SK-N-SH (cell line): ENCODE data around the gene SDCCAG8. TPM values are rescaled to one million over a fixed set of nuclear protein-coding genes. Genes with fewer than 3 reads are reported as not detected.

Source experiments
- CTCF ChIA-PET: fragments of 300-600, 350-600 bp; formaldehyde crosslinking; extraction: SDS; loops from one replicate; lab custom pipeline; 2021; lab: Yijun Ruan, JAX
- POLR2A ChIA-PET: fragments of 350-600 bp; sonication (Branson Sonifier 250); formaldehyde crosslinking; extraction: SDS; loops from one replicate; lab custom pipeline; 2020; ENCODE audit warnings: antibody characterized with exemption, inconsistent platforms; lab: Yijun Ruan, JAX
- DNase-seq: peaks from one replicate; pipeline ENCODE4 v3.0.0; 2012
- H2AFZ ChIP-seq: fragments of 200-600 bp; sonication (generic); 2 replicates; pipeline ENCODE4 v1.8.1; 2016; ENCODE audit warnings: antibody characterized with exemption, mild to moderate bottlenecking, low read depth
- H3F3A ChIP-seq: fragments of 200-600 bp; sonication (generic); replicated peaks from 2 replicates; pipeline ENCODE3; 2016; ENCODE audit warnings: antibody characterized with exemption, mild to moderate bottlenecking; ENCODE audit not compliant: insufficient read depth
- H3K27ac ChIP-seq, 2 experiments: fragments of 200-500 bp in 1 of 2; fragments of 200-600 bp in 1 of 2; sonication (Bioruptor generic) in 1 of 2; sonication (generic), shearing (Covaris generic) in 1 of 2; 2 replicates each; pipeline versions ENCODE4 v1.5.1 to v1.6.1; 2014 to 2016; ENCODE audit warnings: low read depth in 2 of 2, inconsistent platforms in 1 of 2, low read length in 1 of 2, mild to moderate bottlenecking in 1 of 2, mixed read lengths in 1 of 2
- H3K27me3 ChIP-seq: fragments of 200-600 bp; sonication (generic), shearing (Covaris generic); 2 replicates; pipeline ENCODE4 v1.6.1; 2016; ENCODE audit warnings: mixed run types; ENCODE audit not compliant: insufficient read depth
- H3K36me3 ChIP-seq, 2 experiments: fragments of 200-500 bp in 1 of 2; fragments of 200-600 bp in 1 of 2; sonication (Bioruptor generic) in 1 of 2; sonication (generic) in 1 of 2; replicated peaks in 1 of 2; 2 replicates each; pipeline versions ENCODE3 to v1.5.1; 2014 to 2016; ENCODE audit warnings: low read length in 1 of 2, mild to moderate bottlenecking in 1 of 2; ENCODE audit not compliant: insufficient read depth in 2 of 2, control insufficient read depth in 1 of 2
- H3K4me1 ChIP-seq, 2 experiments: fragments of 200-500 bp in 1 of 2; fragments of 200-600 bp in 1 of 2; sonication (Bioruptor generic) in 1 of 2; sonication (generic), shearing (Covaris generic) in 1 of 2; 2 replicates each; pipeline versions ENCODE4 v1.5.1 to v1.6.1; 2014 to 2016; ENCODE audit warnings: low read depth in 1 of 2, low read length in 1 of 2, mixed run types in 1 of 2; ENCODE audit not compliant: insufficient read depth in 2 of 2, control insufficient read depth in 1 of 2
- H3K4me2 ChIP-seq: fragments of 200-600 bp; sonication (generic), shearing (Covaris generic); 2 replicates; pipeline ENCODE4 v1.6.1; 2017; ENCODE audit warnings: mixed run types
- H3K4me3 ChIP-seq, 2 experiments: fragments of 200-500 bp in 1 of 2; fragments of 200-600 bp in 1 of 2; sonication (Bioruptor generic) in 1 of 2; sonication (generic), shearing (Covaris generic) in 1 of 2; 2 replicates each; pipeline versions ENCODE4 v1.5.1 to v1.8.1; 2014 to 2016; ENCODE audit warnings: low read depth in 2 of 2, inconsistent platforms in 1 of 2, low read length in 1 of 2, mild to moderate bottlenecking in 1 of 2, mixed read lengths in 1 of 2, moderate library complexity in 1 of 2
- H3K79me2 ChIP-seq: fragments of 200-600 bp; sonication (generic); 2 replicates; pipeline ENCODE4 v1.8.1; 2017; ENCODE audit warnings: mild to moderate bottlenecking; ENCODE audit not compliant: insufficient read depth
- H3K9ac ChIP-seq: fragments of 200-600 bp; sonication (generic); 2 replicates; pipeline ENCODE4 v1.6.1; 2017; ENCODE audit warnings: mixed run types
- H3K9me2 ChIP-seq: fragments of 200-600 bp; sonication (generic); 2 replicates; pipeline ENCODE4 v1.6.1; 2017; ENCODE audit warnings: mixed run types
- H3K9me3 ChIP-seq: fragments of 200-600 bp; sonication (generic); 2 replicates; pipeline ENCODE4 v1.6.1; 2017; ENCODE audit warnings: mixed run types, mild to moderate bottlenecking, moderate library complexity
- H4K20me1 ChIP-seq: fragments of 200-600 bp; sonication (generic); 2 replicates; pipeline ENCODE4 v1.6.1; 2017; ENCODE audit warnings: mild to moderate bottlenecking, mixed run types; ENCODE audit not compliant: insufficient read depth
- CHD2 ChIP-seq: fragments of 150-350 bp; IDR thresholded peaks from 2 replicates; pipeline ENCODE4 v1.6.1; 2018; ENCODE audit warnings: low read length; ENCODE audit not compliant: partially characterized antibody
- ELF1 ChIP-seq: IDR thresholded peaks from 2 replicates; pipeline ENCODE4 v1.4.0; 2012
- EP300 ChIP-seq, 2 experiments: IDR thresholded peaks; 2 replicates each; pipeline versions ENCODE4 v1.4.0 to v1.6.1; 2012; ENCODE audit warnings: borderline replicate concordance in 1 of 2, low read depth in 1 of 2, low read length in 1 of 2
- EZH2phosphoT487 ChIP-seq: fragments of 200-600 bp; sonication (generic); IDR thresholded peaks from 2 replicates; pipeline ENCODE4 v1.6.1; 2017; ENCODE audit warnings: low read depth, mixed run types, mild to moderate bottlenecking, antibody characterized with exemption, moderate library complexity, borderline replicate concordance
- FOXJ3 ChIP-seq: sonication (generic); formaldehyde crosslinking; IDR thresholded peaks from 2 replicates; pipeline ENCODE4 v1.5.1; 2020; ENCODE audit warnings: mild to moderate bottlenecking, missing genetic modification reagents
- FOXM1 ChIP-seq: IDR thresholded peaks from 2 replicates; pipeline ENCODE4 v1.4.0; 2012; ENCODE audit warnings: low read depth, mild to moderate bottlenecking
- GATA2 ChIP-seq: sonication (generic); formaldehyde crosslinking; IDR thresholded peaks from 2 replicates; pipeline ENCODE4 v1.5.0; 2020; ENCODE audit warnings: mild to moderate bottlenecking, missing genetic modification reagents
- JUND ChIP-seq: IDR thresholded peaks from 2 replicates; pipeline ENCODE4 v1.4.0; 2012
- MEF2A ChIP-seq: IDR thresholded peaks from 2 replicates; pipeline ENCODE4 v1.4.0; 2012; ENCODE audit warnings: low read depth, borderline replicate concordance
- MXI1 ChIP-seq: IDR thresholded peaks from 2 replicates; pipeline ENCODE4 v1.6.1; 2012; ENCODE audit warnings: mild to moderate bottlenecking, low read depth, low read length, improper control_type of control experiment
- NFIC ChIP-seq: IDR thresholded peaks from 2 replicates; pipeline ENCODE4 v1.4.0; 2012; ENCODE audit warnings: borderline replicate concordance
- NRF1 ChIP-seq: IDR thresholded peaks from 2 replicates; pipeline ENCODE4 v1.6.1; 2012; ENCODE audit warnings: low read depth, mild to moderate bottlenecking, low read length
- POLR2AphosphoS5 ChIP-seq: IDR thresholded peaks from 2 replicates; pipeline ENCODE4 v1.6.1; 2012; ENCODE audit warnings: low read depth, low read length
- RAD21 ChIP-seq: IDR thresholded peaks from 2 replicates; pipeline ENCODE4 v1.6.1; 2012; ENCODE audit warnings: mild to moderate bottlenecking, low read length
- RCOR1 ChIP-seq: fragments of 150-350 bp; IDR thresholded peaks from 2 replicates; pipeline ENCODE4 v1.6.1; 2017; ENCODE audit warnings: antibody characterized with exemption, low read length
- RFX5 ChIP-seq: IDR thresholded peaks from 2 replicates; pipeline ENCODE4 v1.6.1; 2012; ENCODE audit warnings: mild to moderate bottlenecking, improper control_type of control experiment, low read length
- RXRA ChIP-seq: IDR thresholded peaks from 2 replicates; pipeline ENCODE4 v1.4.0; 2012; ENCODE audit warnings: low read depth, mild to moderate bottlenecking, borderline replicate concordance
- SIN3A ChIP-seq: IDR thresholded peaks from 2 replicates; pipeline ENCODE4 v1.6.1; 2012; ENCODE audit warnings: low read depth, mild to moderate bottlenecking, low read length, moderate library complexity, borderline replicate concordance
- TCF12 ChIP-seq: IDR thresholded peaks from 2 replicates; pipeline ENCODE4 v1.4.0; 2012
- YY1 ChIP-seq: IDR thresholded peaks from 2 replicates; pipeline ENCODE4 v1.4.0; 2012; ENCODE audit warnings: low read depth, mild to moderate bottlenecking
- WGBS: methylation state at CpG from one replicate; pipeline ENCODE4 v1.1.6; 2017; ENCODE audit warnings: low lambda C conversion rate; 5-methylcytosine and 5-hydroxymethylcytosine counted together
- polyA plus RNA-seq, 3 experiments: library from polyadenylated mRNA; depleted of rRNA; stranded (reverse); fragments of >200 nt; gene quantifications; 2 replicates each; pipeline ENCODE4 v1.2.3, GENCODE V29; 2012
- TF ChIP-seq, protein P1 (sequence below): fragments of 150-350 bp; IDR thresholded peaks from 2 replicates; pipeline ENCODE4 v1.6.1; 2016; ENCODE audit warnings: mild to moderate bottlenecking, low read depth, low read length
- TF ChIP-seq, protein P2 (sequence below): fragments of 150-350 bp; IDR thresholded peaks from 2 replicates; pipeline ENCODE4 v1.6.1; 2017; ENCODE audit warnings: antibody characterized with exemption, low read length, low read depth, borderline replicate concordance
- TF ChIP-seq, protein P3 (sequence below): IDR thresholded peaks from 2 replicates; pipeline ENCODE4 v1.6.1; 2012; ENCODE audit warnings: mild to moderate bottlenecking, low read depth, low read length, moderate library complexity
- TF ChIP-seq, protein P4 (sequence below): IDR thresholded peaks from 2 replicates; pipeline ENCODE4 v1.4.0; 2012; ENCODE audit warnings: low read depth
- TF ChIP-seq, protein P5 (sequence below): IDR thresholded peaks from 2 replicates; pipeline ENCODE4; 2012
- TF ChIP-seq, protein P6 (sequence below): fragments of 200-600 bp; sonication (generic); IDR thresholded peaks from 2 replicates; pipeline ENCODE4 v1.6.1; 2017; ENCODE audit warnings: antibody characterized with exemption, mild to moderate bottlenecking, moderate library complexity

The SDCCAG8 gene
- polyA plus RNA-seq, 1 of the 3 experiments (the other 2 are of a cell fraction) = 22.7 TPM

DNA sequence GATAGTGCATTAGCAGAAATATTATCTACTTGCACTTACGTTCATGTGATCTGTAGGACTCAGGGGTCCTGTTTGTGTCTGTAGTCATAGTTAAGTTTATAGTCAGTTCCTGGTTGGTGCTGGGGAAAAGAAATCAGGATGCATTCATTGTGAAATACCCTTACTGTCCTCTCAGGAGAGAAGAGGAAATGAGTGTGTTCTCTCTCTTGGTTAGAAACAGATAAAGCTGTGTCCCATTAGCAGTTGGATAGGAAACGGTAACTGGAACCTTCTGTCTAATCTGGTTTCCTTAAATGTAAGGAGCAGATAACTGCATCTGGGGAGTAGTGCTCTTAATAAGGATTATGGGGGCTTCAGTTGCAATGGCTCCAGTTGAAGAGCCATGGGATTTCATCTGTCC is 8.9 kb downstream of the SDCCAG8 start:
- ChIA-PET CTCF (interaction anchor here (1.2 kb wide), 1 partner anchor 9 kb away, joined by 3 read pairs; the partner anchor contains the start of genes CEP170 and SDCCAG8), POLR2A (no interaction called here)
- no peaks in the 10 kb centered on the region for H4K20me1 ChIP-seq
- H3K36me3 ChIP-seq = peaks cover 2 to 4% of the 10 kb centered on the region in 2 experiments
- H3F3A ChIP-seq = peaks cover 80% of the 10 kb centered on the region
- no peaks in the 10 kb centered on the region for H3K9me2 ChIP-seq
- 11% methylated on average over 2 of the region's 2 CpGs for WGBS
- H3K27me3 ChIP-seq = no peaks in the 10 kb centered on the region
- peak overlapping the region; percentile 23; the same call in 1 of the 2 replicates for H3K9ac ChIP-seq
- no peak overlapping the region for H3K4me3 ChIP-seq
- H3K79me2 ChIP-seq = peaks cover 76% of the 10 kb centered on the region
- no peak overlapping the region for H2AFZ ChIP-seq
- H3K4me1 ChIP-seq = peaks cover 23 to 41% of the 10 kb centered on the region in 2 experiments
- peak overlapping the region; percentile 80 to 95 for H3K27ac ChIP-seq
- peak; percentile 16 for DNase-seq
- peak overlapping the region; percentile 43 for H3K4me2 ChIP-seq
- no peaks in the 10 kb centered on the region for H3K9me3 ChIP-seq
- TF ChIP-seq NFIC (peak; percentile 42; the same call in 1 of the 2 replicates), TCF12 (peak; percentile 89), POLR2AphosphoS5 (peak; percentile 43; the same call in 1 of the 2 replicates), FOXJ3 (CRISPR knock-in tag) (no peak), ELF1 (no peak; the same call in 1 of the 2 replicates), EP300 (IDR thresholded peaks at IDR 0.05; ENCODE audit: borderline replicate concordance in 1 of 2, low read depth in 1 of 2, low read length in 1 of 2) (peak in 1 of 2 experiments; percentile 67; a peak in 1 of 4 replicates), RFX5 (no peak), MXI1 (no peak), RAD21 (no peak), EZH2phosphoT487 (no peak), JUND (no peak), NRF1 (no peak), RXRA (peak; percentile 14; the same call in 1 of the 2 replicates), FOXM1 (no peak), RCOR1 (no peak; the same call in 1 of the 2 replicates), SIN3A (0 out of 2 replicates have a peak, but pooled peaks have one; percentile 16), CHD2 (no peak), GATA2 (CRISPR knock-in tag) (no peak), MEF2A (no peak), YY1 (0 out of 2 replicates have a peak, but pooled peaks have one; percentile 11)
- TF ChIP-seq, protein P1, sequence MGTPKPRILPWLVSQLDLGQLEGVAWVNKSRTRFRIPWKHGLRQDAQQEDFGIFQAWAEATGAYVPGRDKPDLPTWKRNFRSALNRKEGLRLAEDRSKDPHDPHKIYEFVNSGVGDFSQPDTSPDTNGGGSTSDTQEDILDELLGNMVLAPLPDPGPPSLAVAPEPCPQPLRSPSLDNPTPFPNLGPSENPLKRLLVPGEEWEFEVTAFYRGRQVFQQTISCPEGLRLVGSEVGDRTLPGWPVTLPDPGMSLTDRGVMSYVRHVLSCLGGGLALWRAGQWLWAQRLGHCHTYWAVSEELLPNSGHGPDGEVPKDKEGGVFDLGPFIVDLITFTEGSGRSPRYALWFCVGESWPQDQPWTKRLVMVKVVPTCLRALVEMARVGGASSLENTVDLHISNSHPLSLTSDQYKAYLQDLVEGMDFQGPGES = no peak
- TF ChIP-seq, protein P2, sequence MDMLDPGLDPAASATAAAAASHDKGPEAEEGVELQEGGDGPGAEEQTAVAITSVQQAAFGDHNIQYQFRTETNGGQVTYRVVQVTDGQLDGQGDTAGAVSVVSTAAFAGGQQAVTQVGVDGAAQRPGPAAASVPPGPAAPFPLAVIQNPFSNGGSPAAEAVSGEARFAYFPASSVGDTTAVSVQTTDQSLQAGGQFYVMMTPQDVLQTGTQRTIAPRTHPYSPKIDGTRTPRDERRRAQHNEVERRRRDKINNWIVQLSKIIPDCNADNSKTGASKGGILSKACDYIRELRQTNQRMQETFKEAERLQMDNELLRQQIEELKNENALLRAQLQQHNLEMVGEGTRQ = no peak
- TF ChIP-seq, protein P3, sequence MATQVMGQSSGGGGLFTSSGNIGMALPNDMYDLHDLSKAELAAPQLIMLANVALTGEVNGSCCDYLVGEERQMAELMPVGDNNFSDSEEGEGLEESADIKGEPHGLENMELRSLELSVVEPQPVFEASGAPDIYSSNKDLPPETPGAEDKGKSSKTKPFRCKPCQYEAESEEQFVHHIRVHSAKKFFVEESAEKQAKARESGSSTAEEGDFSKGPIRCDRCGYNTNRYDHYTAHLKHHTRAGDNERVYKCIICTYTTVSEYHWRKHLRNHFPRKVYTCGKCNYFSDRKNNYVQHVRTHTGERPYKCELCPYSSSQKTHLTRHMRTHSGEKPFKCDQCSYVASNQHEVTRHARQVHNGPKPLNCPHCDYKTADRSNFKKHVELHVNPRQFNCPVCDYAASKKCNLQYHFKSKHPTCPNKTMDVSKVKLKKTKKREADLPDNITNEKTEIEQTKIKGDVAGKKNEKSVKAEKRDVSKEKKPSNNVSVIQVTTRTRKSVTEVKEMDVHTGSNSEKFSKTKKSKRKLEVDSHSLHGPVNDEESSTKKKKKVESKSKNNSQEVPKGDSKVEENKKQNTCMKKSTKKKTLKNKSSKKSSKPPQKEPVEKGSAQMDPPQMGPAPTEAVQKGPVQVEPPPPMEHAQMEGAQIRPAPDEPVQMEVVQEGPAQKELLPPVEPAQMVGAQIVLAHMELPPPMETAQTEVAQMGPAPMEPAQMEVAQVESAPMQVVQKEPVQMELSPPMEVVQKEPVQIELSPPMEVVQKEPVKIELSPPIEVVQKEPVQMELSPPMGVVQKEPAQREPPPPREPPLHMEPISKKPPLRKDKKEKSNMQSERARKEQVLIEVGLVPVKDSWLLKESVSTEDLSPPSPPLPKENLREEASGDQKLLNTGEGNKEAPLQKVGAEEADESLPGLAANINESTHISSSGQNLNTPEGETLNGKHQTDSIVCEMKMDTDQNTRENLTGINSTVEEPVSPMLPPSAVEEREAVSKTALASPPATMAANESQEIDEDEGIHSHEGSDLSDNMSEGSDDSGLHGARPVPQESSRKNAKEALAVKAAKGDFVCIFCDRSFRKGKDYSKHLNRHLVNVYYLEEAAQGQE = no peak
- TF ChIP-seq, protein P4, sequence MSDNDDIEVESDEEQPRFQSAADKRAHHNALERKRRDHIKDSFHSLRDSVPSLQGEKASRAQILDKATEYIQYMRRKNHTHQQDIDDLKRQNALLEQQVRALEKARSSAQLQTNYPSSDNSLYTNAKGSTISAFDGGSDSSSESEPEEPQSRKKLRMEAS = peak; percentile 11; the same call in 1 of the 2 replicates
- TF ChIP-seq, protein P5, sequence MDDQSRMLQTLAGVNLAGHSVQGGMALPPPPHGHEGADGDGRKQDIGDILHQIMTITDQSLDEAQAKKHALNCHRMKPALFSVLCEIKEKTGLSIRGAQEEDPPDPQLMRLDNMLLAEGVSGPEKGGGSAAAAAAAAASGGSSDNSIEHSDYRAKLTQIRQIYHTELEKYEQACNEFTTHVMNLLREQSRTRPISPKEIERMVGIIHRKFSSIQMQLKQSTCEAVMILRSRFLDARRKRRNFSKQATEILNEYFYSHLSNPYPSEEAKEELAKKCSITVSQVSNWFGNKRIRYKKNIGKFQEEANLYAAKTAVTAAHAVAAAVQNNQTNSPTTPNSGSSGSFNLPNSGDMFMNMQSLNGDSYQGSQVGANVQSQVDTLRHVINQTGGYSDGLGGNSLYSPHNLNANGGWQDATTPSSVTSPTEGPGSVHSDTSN = no peak; the same call in 1 of the 2 replicates
- TF ChIP-seq, protein P6, sequence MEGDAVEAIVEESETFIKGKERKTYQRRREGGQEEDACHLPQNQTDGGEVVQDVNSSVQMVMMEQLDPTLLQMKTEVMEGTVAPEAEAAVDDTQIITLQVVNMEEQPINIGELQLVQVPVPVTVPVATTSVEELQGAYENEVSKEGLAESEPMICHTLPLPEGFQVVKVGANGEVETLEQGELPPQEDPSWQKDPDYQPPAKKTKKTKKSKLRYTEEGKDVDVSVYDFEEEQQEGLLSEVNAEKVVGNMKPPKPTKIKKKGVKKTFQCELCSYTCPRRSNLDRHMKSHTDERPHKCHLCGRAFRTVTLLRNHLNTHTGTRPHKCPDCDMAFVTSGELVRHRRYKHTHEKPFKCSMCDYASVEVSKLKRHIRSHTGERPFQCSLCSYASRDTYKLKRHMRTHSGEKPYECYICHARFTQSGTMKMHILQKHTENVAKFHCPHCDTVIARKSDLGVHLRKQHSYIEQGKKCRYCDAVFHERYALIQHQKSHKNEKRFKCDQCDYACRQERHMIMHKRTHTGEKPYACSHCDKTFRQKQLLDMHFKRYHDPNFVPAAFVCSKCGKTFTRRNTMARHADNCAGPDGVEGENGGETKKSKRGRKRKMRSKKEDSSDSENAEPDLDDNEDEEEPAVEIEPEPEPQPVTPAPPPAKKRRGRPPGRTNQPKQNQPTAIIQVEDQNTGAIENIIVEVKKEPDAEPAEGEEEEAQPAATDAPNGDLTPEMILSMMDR = no peak
